ENCODE data around the gene LCMT1. TPM values are rescaled to one million over a fixed set of nuclear protein-coding genes. Genes with fewer than 3 reads are reported as not detected.
"Not testable (repeated sequence)": the region's sequence is repeated elsewhere in the genome, so short reads cannot be mapped to it uniquely, and the experiment has no call there.

LCMT1 gene
- total RNA-seq, 5 donors from 2014 or later (not counting 1 experiment from before 2014, with no cell fraction given): 35.7 to 42.9 (median 36.0) TPM

DNA sequence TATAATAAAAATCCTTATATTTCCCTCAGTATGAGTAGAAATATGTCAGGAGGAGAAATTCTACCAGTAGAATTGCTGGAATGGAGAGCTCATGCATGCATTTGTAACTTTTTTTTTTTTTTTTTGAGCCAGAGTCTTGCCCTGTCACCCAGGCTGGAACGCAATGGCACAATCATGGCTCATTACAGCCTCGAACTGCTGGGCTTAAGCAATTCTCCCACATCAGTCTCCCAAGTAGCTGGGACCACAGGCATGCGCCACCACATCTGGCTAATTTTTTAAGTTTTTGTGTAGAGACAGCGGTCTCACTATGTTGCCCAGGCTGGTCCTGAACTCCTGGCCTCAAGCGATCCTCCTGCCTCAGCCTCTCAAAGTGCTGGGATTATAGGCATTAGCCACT is 21.2 kb downstream of the LCMT1 start:
- H3K27ac ChIP-seq (ENCODE audit: low read length); H3K27ac Mint-ChIP-seq; H3K4me3 Mint-ChIP-seq; H3K27me3 ChIP-seq (replicated peaks in 1 of 2; ENCODE audit: control insufficient read depth in 2 of 2, extremely low read depth in 1 of 2, insufficient read depth in 2 of 2, low read length in 1 of 2); H3K9me3 ChIP-seq; DNase-seq; H3K4me1 Mint-ChIP-seq; POLR2A ChIA-PET; H3K4me3 ChIP-seq (ENCODE audit: control insufficient read depth in 1 of 2, extremely low read depth in 1 of 2, low read length in 1 of 2); ATAC-seq (replicated peaks in 1 of 4); H3K4me1 ChIP-seq (ENCODE audit: control insufficient read depth in 1 of 2, extremely low read depth in 1 of 2, insufficient read depth in 2 of 2, low read length in 2 of 2); H3K9me3 Mint-ChIP-seq; H3K27me3 Mint-ChIP-seq: not testable (repeated sequence)
- H3K36me3 Mint-ChIP-seq: peaks cover 51% of the 10 kb centered on the region
- CTCF ChIA-PET: interaction anchor here in 1 of 2 donors (0.7 kb wide), 1 partner anchor 246 kb away, joined by 4 read pairs; no protein-coding TSS in a partner anchor
- 100% methylated on average over 2 of the region's 5 CpGs for WGBS (ENCODE audit: insufficient coverage)
- peaks cover 6 to 53% of the 10 kb centered on the region in 2 donors for H3K36me3 ChIP-seq (ENCODE audit: control insufficient read depth in 2 of 2, extremely low read depth in 1 of 2, insufficient read depth in 1 of 2, low read length in 1 of 2)

DNA sequence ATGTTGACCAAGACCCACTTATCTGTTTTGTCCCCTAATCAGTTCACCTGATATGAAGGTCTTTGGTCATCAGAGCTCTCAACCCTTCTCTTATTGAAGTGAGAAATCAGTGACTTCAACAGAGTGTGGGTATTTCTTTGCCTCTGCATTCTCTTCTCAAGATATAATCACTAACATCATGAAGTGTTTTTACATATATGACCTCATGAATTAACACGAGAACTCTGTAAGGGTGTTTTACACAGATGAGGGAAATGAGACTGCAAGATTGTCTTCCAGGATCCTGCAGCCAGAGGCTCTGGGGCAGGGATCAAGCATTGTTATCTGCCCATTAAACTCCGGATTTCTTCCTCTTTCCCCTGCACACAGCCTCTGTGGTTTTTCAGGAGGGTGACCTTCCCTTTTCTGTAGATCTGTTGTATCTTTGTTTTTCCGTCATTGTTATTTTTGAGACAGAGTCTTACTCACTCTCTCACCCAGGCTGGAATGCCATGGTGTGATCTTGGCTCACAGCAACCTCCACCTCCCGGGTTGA is 22.7 kb downstream of the LCMT1 start:
- Mint-ChIP-seq H3K27me3 (no peaks in the 10 kb centered on the region), H3K9me3 (no peaks in the 10 kb centered on the region), H3K4me1 (no peaks in the 10 kb centered on the region), H3K36me3 (peaks cover 49% of the 10 kb centered on the region), H3K27ac (no peak overlapping the region), H3K4me3 (no peak overlapping the region)
- H3K27me3 ChIP-seq (replicated peaks in 1 of 2; ENCODE audit: control insufficient read depth in 2 of 2, extremely low read depth in 1 of 2, insufficient read depth in 2 of 2, low read length in 1 of 2): no peaks in the 10 kb centered on the region
- ATAC-seq (replicated peaks in 1 of 4) (no peak), DNase-seq (no peak)
- H3K4me1 ChIP-seq (ENCODE audit: control insufficient read depth in 1 of 2, extremely low read depth in 1 of 2, insufficient read depth in 2 of 2, low read length in 2 of 2): no peaks in the 10 kb centered on the region
- CTCF ChIA-PET: no interaction called here
- POLR2A ChIA-PET: no interaction called here
- H3K4me3 ChIP-seq (ENCODE audit: control insufficient read depth in 1 of 2, extremely low read depth in 1 of 2, low read length in 1 of 2): no peak overlapping the region
- H3K27ac ChIP-seq (ENCODE audit: low read length): no peak overlapping the region
- peaks cover 6 to 48% of the 10 kb centered on the region in 2 donors for H3K36me3 ChIP-seq (ENCODE audit: control insufficient read depth in 2 of 2, extremely low read depth in 1 of 2, insufficient read depth in 1 of 2, low read length in 1 of 2)
- WGBS (ENCODE audit: insufficient coverage): no CpG with 5 or more reads among the region's 4 CpGs
- no peaks in the 10 kb centered on the region for H3K9me3 ChIP-seq

DNA sequence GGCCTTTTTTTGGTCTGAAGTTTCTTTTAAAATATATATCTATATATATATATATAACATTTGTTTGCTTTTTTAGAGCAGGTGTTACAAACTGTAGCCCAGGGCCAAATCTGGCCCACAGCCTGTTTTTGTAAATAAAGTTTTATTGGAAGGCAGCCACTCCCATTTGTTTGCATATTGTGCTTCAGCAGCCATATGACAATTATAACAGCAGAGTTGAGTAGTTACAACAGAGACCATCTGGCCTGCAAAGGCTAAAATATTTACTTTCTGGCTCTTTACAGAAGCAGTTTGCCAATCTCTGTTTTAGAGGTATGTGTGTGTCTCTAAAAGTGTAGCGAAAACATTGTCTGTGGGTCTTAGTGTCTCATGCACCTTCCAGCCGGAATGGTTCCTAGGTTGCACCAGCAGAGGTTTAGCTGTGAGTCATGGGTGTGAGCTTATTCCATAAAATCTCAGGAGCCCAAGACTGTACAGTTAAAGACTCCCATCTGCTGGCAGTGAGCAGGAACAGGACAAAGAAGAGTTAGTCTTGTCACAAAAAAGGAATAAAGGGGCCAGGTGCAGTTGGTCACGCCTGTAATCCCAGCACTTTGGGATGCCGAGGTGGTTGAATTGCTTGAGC is 23.8 kb downstream of the LCMT1 start:
- no peaks in the 10 kb centered on the region for H3K27me3 ChIP-seq (replicated peaks in 1 of 2; ENCODE audit: control insufficient read depth in 2 of 2, extremely low read depth in 1 of 2, insufficient read depth in 2 of 2, low read length in 1 of 2)
- H3K4me1 Mint-ChIP-seq: no peaks in the 10 kb centered on the region
- peaks cover 52% of the 10 kb centered on the region for H3K36me3 Mint-ChIP-seq
- no peak for DNase-seq
- H3K4me3 ChIP-seq (ENCODE audit: control insufficient read depth in 1 of 2, extremely low read depth in 1 of 2, low read length in 1 of 2): no peak overlapping the region
- no peaks in the 10 kb centered on the region for H3K27me3 Mint-ChIP-seq
- no CpG with 5 or more reads among the region's 4 CpGs for WGBS (ENCODE audit: insufficient coverage)
- H3K9me3 ChIP-seq: no peaks in the 10 kb centered on the region
- H3K36me3 ChIP-seq (ENCODE audit: control insufficient read depth in 2 of 2, extremely low read depth in 1 of 2, insufficient read depth in 1 of 2, low read length in 1 of 2): peaks cover 6 to 53% of the 10 kb centered on the region in 2 donors
- H3K4me3 Mint-ChIP-seq: no peak overlapping the region
- no peaks in the 10 kb centered on the region for H3K9me3 Mint-ChIP-seq
- no peaks in the 10 kb centered on the region for H3K4me1 ChIP-seq (ENCODE audit: control insufficient read depth in 1 of 2, extremely low read depth in 1 of 2, insufficient read depth in 2 of 2, low read length in 2 of 2)
- no peak overlapping the region for H3K27ac Mint-ChIP-seq
- ChIA-PET CTCF (interaction anchor here in 1 of 2 donors (0.7 kb wide), 1 partner anchor 517 kb away, joined by 3 read pairs; no protein-coding TSS in a partner anchor), POLR2A (no interaction called here)
- no peak for ATAC-seq (replicated peaks in 1 of 4)
- no peak overlapping the region for H3K27ac ChIP-seq (ENCODE audit: low read length)

DNA sequence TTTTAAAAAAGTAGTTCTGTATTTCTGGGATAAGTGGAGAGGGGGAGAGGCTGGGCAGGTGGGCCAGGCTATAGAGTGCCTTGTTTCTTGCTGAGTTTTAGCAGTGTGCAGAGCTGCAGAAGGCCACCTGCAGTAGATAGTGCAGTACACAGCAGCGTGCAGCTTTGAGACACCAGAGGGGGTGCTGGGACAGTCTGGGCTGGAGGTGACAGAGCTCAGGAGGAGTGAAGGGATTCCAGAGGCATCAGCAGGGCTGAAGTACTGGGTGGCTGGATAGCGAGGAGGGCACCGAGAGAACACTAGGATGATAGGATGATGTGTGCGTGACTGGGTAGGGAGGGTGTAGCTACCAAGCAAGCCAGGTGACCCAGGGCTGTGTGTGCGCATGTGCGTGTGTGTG is 26.6 kb downstream of the LCMT1 start:
- 98% methylated on average over 4 of the region's 6 CpGs for WGBS (ENCODE audit: insufficient coverage)
- no peak overlapping the region for H3K4me3 ChIP-seq (ENCODE audit: control insufficient read depth in 1 of 2, extremely low read depth in 1 of 2, low read length in 1 of 2)
- Mint-ChIP-seq H3K27me3 (no peaks in the 10 kb centered on the region), H3K36me3 (peaks cover 61% of the 10 kb centered on the region), H3K4me1 (no peaks in the 10 kb centered on the region), H3K9me3 (no peaks in the 10 kb centered on the region), H3K27ac (peak overlapping the region in 1 of 2 donors; percentile 34), H3K4me3 (no peak overlapping the region)
- no peaks in the 10 kb centered on the region for H3K9me3 ChIP-seq
- CTCF ChIA-PET: no interaction called here
- ATAC-seq (replicated peaks in 1 of 4): no peak
- H3K27me3 ChIP-seq (replicated peaks in 1 of 2; ENCODE audit: control insufficient read depth in 2 of 2, extremely low read depth in 1 of 2, insufficient read depth in 2 of 2, low read length in 1 of 2): no peaks in the 10 kb centered on the region
- peaks cover 6 to 67% of the 10 kb centered on the region in 2 donors for H3K36me3 ChIP-seq (ENCODE audit: control insufficient read depth in 2 of 2, extremely low read depth in 1 of 2, insufficient read depth in 1 of 2, low read length in 1 of 2)
- no peak for DNase-seq
- no peaks in the 10 kb centered on the region for H3K4me1 ChIP-seq (ENCODE audit: control insufficient read depth in 1 of 2, extremely low read depth in 1 of 2, insufficient read depth in 2 of 2, low read length in 2 of 2)
- POLR2A ChIA-PET: no interaction called here
- no peak overlapping the region for H3K27ac ChIP-seq (ENCODE audit: low read length)

DNA sequence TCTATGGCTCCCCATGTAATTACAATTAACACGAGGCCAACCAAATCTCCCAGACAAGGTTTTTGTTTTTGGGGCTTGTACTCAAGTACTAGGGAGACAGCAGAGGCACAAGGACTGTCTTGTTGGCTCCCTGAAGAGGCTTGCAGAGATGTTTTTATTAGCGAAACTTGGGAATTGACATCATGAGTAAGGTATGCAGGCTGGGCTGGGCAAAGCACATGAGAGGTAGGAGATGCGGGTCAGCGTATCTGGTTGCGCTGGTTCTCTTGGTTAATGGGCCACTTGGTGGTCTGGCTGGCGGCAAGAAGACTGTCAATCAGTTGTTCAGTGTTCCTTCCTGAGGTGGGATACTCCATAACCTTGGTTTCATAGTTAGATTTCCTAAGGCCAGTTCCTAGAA is 28.9 kb downstream of the LCMT1 start:
- no peaks in the 10 kb centered on the region for H3K27me3 Mint-ChIP-seq
- Histone ChIP-seq H3K36me3 (ENCODE audit: control insufficient read depth in 2 of 2, extremely low read depth in 1 of 2, insufficient read depth in 1 of 2, low read length in 1 of 2) (peaks cover 15 to 74% of the 10 kb centered on the region in 2 donors), H3K4me1 (ENCODE audit: control insufficient read depth in 1 of 2, extremely low read depth in 1 of 2, insufficient read depth in 2 of 2, low read length in 2 of 2) (no peaks in the 10 kb centered on the region), H3K27me3 (replicated peaks in 1 of 2; ENCODE audit: control insufficient read depth in 2 of 2, extremely low read depth in 1 of 2, insufficient read depth in 2 of 2, low read length in 1 of 2) (no peaks in the 10 kb centered on the region), H3K27ac (ENCODE audit: low read length) (no peak overlapping the region), H3K4me3 (ENCODE audit: control insufficient read depth in 1 of 2, extremely low read depth in 1 of 2, low read length in 1 of 2) (no peak overlapping the region), H3K9me3 (no peaks in the 10 kb centered on the region)
- ChIA-PET POLR2A (no interaction called here), CTCF (no interaction called here)
- DNase-seq: no peak
- H3K36me3 Mint-ChIP-seq: peaks cover 47% of the 10 kb centered on the region
- 96% methylated on average over 4 of the region's 6 CpGs for WGBS (ENCODE audit: insufficient coverage)
- ATAC-seq (replicated peaks in 1 of 4): no peak
- H3K4me1 Mint-ChIP-seq: no peaks in the 10 kb centered on the region
- H3K9me3 Mint-ChIP-seq: no peaks in the 10 kb centered on the region
- no peak overlapping the region for H3K4me3 Mint-ChIP-seq
- H3K27ac Mint-ChIP-seq: no peak overlapping the region

DNA sequence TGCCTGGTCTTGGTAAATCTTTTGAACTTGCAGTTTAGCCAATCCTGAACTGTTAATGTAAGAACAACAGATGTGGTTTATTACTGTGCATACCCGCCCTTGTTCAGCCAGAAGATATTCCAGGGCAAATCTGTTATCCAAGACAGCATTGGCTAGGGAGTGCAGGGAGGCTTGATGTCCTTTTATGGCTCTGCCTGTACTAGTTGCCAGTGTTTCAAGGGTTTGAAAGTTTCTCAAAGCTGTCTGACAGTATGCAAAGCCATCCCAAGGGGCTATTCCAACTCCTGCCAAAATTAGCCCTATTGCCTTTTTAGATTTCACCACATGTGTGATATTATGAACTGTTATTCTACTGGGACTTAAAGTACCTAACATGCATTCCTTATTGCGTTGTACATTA is 30.1 kb downstream of the LCMT1 start:
- peaks cover 41% of the 10 kb centered on the region for H3K36me3 Mint-ChIP-seq
- no peaks in the 10 kb centered on the region for H3K27me3 Mint-ChIP-seq
- ChIA-PET CTCF (no interaction called here), POLR2A (no interaction called here)
- H3K4me3 ChIP-seq (ENCODE audit: control insufficient read depth in 1 of 2, extremely low read depth in 1 of 2, low read length in 1 of 2): no peak overlapping the region
- H3K27ac ChIP-seq (ENCODE audit: low read length): no peak overlapping the region
- H3K4me1 Mint-ChIP-seq: no peaks in the 10 kb centered on the region
- no peaks in the 10 kb centered on the region for H3K9me3 ChIP-seq
- DNase-seq: no peak
- no peak for ATAC-seq (replicated peaks in 1 of 4)
- H3K4me1 ChIP-seq (ENCODE audit: control insufficient read depth in 1 of 2, extremely low read depth in 1 of 2, insufficient read depth in 2 of 2, low read length in 2 of 2): no peaks in the 10 kb centered on the region
- no peaks in the 10 kb centered on the region for H3K9me3 Mint-ChIP-seq
- peaks cover 9 to 68% of the 10 kb centered on the region in 2 donors for H3K36me3 ChIP-seq (ENCODE audit: control insufficient read depth in 2 of 2, extremely low read depth in 1 of 2, insufficient read depth in 1 of 2, low read length in 1 of 2)
- whole genome bisulfite sequencing (ENCODE audit: insufficient coverage): 100% methylated on average over 1 of the region's 2 CpGs
- H3K27ac Mint-ChIP-seq: no peak overlapping the region
- no peak overlapping the region for H3K4me3 Mint-ChIP-seq
- no peaks in the 10 kb centered on the region for H3K27me3 ChIP-seq (replicated peaks in 1 of 2; ENCODE audit: control insufficient read depth in 2 of 2, extremely low read depth in 1 of 2, insufficient read depth in 2 of 2, low read length in 1 of 2)

Data from T-cell (primary cell).